HCT116 (cell line): ENCODE data around the gene DIS3L2. TPM values are rescaled to one million over a fixed set of nuclear protein-coding genes. Genes with fewer than 3 reads are reported as not detected.

Experiments
- ATAC-seq: fragments of 200-7000 bp; cut with Tn5 transposase; 2 replicates; pipeline ENCODE4 v1.9.1; 2020; ENCODE audit warnings: mild to moderate bottlenecking, moderate library complexity
- BruUV-seq: library from RNA; stranded (reverse); fragments of 400-500 nt; replicated peaks from 2 replicates; lab custom pipeline; 2021; lab: Mats Ljungman, UMichigan
- CTCF ChIA-PET: fragments of 300-600 bp; sonication (Branson Sonifier 250); formaldehyde crosslinking; loops from one replicate; lab custom pipeline; 2021; ENCODE audit warnings: antibody characterized with exemption; lab: Charles Lee
- POLR2A ChIA-PET: fragments of 300-600, 350-600 bp; sonication (Branson Sonifier 250); formaldehyde crosslinking; loops from one replicate; lab custom pipeline; 2021; ENCODE audit warnings: antibody characterized with exemption; lab: Charles Lee
- RAD21 ChIA-PET, 2 experiments: fragments of 300-600 bp; sonication (Branson Sonifier 250); formaldehyde crosslinking; loops; one replicate each; lab custom pipeline; 2023; ENCODE audit warnings: low total read pairs in 2 of 2; ENCODE audit not compliant: uncharacterized antibody in 2 of 2, unreplicated experiment in 2 of 2, low non-redundant PET in 1 of 2; lab: Charles Lee
- DNase-seq: peaks from one replicate; pipeline ENCODE4 v3.0.0-alpha.2; 2010; ENCODE audit warnings: low read depth, low spot score
- H2AFZ ChIP-seq: fragments of 200-600 bp; shearing (Covaris generic), sonication (generic); 2 replicates; pipeline ENCODE4 v1.6.1; 2017; ENCODE audit warnings: low read depth, mixed run types, mixed read lengths, antibody characterized with exemption, low read length; ENCODE audit not compliant: poor library complexity, severe bottlenecking
- H3K27ac ChIP-seq: 2 replicates; pipeline ENCODE4 v1.5.1; 2012; ENCODE audit warnings: low read depth, low read length
- H3K27me3 ChIP-seq: fragments of 200-600 bp; sonication (generic); 2 replicates; pipeline ENCODE4 v1.6.1; 2016; ENCODE audit warnings: mixed run types, low read length, mixed read lengths; ENCODE audit not compliant: insufficient read depth
- H3K36me3 ChIP-seq, 2 experiments: fragments of 200-500 bp in 1 of 2; fragments of 200-600 bp in 1 of 2; sonication (Bioruptor generic) in 1 of 2; sonication (generic) in 1 of 2; 2 replicates each; pipeline versions ENCODE4 v1.5.1 to v1.6.1; 2014 to 2016; ENCODE audit warnings: low read length in 2 of 2, inconsistent platforms in 1 of 2, mixed read lengths in 1 of 2, mixed run types in 1 of 2; ENCODE audit not compliant: insufficient read depth in 2 of 2, control insufficient read depth in 1 of 2
- H3K4me1 ChIP-seq, 2 experiments: fragments of 200-600 bp in 1 of 2; sonication (generic) in 1 of 2; 2 replicates each; pipeline versions ENCODE4 v1.5.1 to v1.6.1; 2012 to 2017; ENCODE audit warnings: low read length in 2 of 2, inconsistent platforms in 1 of 2, mild to moderate bottlenecking in 1 of 2, mixed read lengths in 1 of 2, mixed run types in 1 of 2, moderate library complexity in 1 of 2; ENCODE audit not compliant: insufficient read depth in 2 of 2, control insufficient read depth in 1 of 2
- H3K4me2 ChIP-seq: fragments of 200-600 bp; sonication (generic); 2 replicates; pipeline ENCODE4 v1.6.1; 2017; ENCODE audit warnings: mixed run types, low read length, mixed read lengths
- H3K4me3 ChIP-seq, 2 experiments: fragments of 200-600 bp in 1 of 2; sonication (generic) in 1 of 2; replicated peaks in 1 of 2; 2 replicates each; pipeline ENCODE4 v1.5.1; 2011 to 2016; ENCODE audit warnings: low read length in 2 of 2, control low read depth in 1 of 2, low read depth in 1 of 2, mild to moderate bottlenecking in 1 of 2, mixed read lengths in 1 of 2, mixed run types in 1 of 2
- H3K79me2 ChIP-seq: fragments of 200-600 bp; sonication (generic); 2 replicates; pipeline ENCODE4 v1.6.1; 2017; ENCODE audit warnings: mild to moderate bottlenecking, mixed run types, low read length, moderate library complexity, mixed read lengths; ENCODE audit not compliant: insufficient read depth
- H3K9ac ChIP-seq: fragments of 200-600 bp; sonication (generic); 2 replicates; pipeline ENCODE4 v1.6.1; 2016; ENCODE audit warnings: low read length, mixed read lengths
- H3K9me2 ChIP-seq: fragments of 200-600 bp; sonication (generic), shearing (Covaris generic); 2 replicates; pipeline ENCODE4 v1.6.1; 2017; ENCODE audit warnings: mixed run types, mild to moderate bottlenecking, moderate library complexity; ENCODE audit not compliant: insufficient read depth
- H3K9me3 ChIP-seq, 2 experiments: fragments of 200-500 bp in 1 of 2; fragments of 200-600 bp in 1 of 2; sonication (Bioruptor generic) in 1 of 2; sonication (generic) in 1 of 2; 2 replicates each; pipeline ENCODE4 v1.6.1; 2014 to 2017; ENCODE audit warnings: low read length in 2 of 2, mixed read lengths in 2 of 2, inconsistent platforms in 1 of 2, low read depth in 1 of 2, mild to moderate bottlenecking in 1 of 2, mixed run types in 1 of 2, moderate library complexity in 1 of 2; ENCODE audit not compliant: control insufficient read depth in 1 of 2, insufficient read depth in 1 of 2
- H4K20me1 ChIP-seq: fragments of 200-600 bp; sonication (generic), shearing (Covaris generic); 2 replicates; pipeline ENCODE4 v1.6.1; 2017; ENCODE audit warnings: mixed run types, mild to moderate bottlenecking, moderate library complexity; ENCODE audit not compliant: insufficient read depth
- CBX3 ChIP-seq: IDR thresholded peaks from 2 replicates; pipeline ENCODE4 v1.6.1; 2012; ENCODE audit warnings: low read depth
- CEBPB ChIP-seq: IDR thresholded peaks from 2 replicates; pipeline ENCODE4 v1.6.1; 2012; ENCODE audit warnings: low read depth
- EGR1 ChIP-seq: IDR thresholded peaks from 2 replicates; pipeline ENCODE4 v1.6.1; 2012; ENCODE audit warnings: low read depth
- ELF1 ChIP-seq: IDR thresholded peaks from 2 replicates; pipeline ENCODE4 v1.6.1; 2012; ENCODE audit warnings: low read depth, borderline replicate concordance
- EZH2 ChIP-seq: fragments of 200-600 bp; sonication (generic); IDR thresholded peaks from 2 replicates; pipeline ENCODE4 v1.6.1; 2017; ENCODE audit warnings: antibody characterized with exemption, mixed run types
- POLR2A ChIP-seq: IDR thresholded peaks from 2 replicates; pipeline ENCODE4 v1.7.0; 2011; ENCODE audit warnings: borderline replicate concordance; ENCODE audit not compliant: insufficient read depth, insufficient read length; ENCODE audit errors: extremely low read depth
- SIN3A ChIP-seq: IDR thresholded peaks from 2 replicates; pipeline ENCODE4 v1.6.1; 2012; ENCODE audit warnings: low read depth
- SP1 ChIP-seq: IDR thresholded peaks from 2 replicates; pipeline ENCODE4 v1.6.1; 2012; ENCODE audit warnings: low read depth
- SRF ChIP-seq: IDR thresholded peaks from 2 replicates; pipeline ENCODE4 v1.6.1; 2012; ENCODE audit warnings: low read depth
- YY1 ChIP-seq: IDR thresholded peaks from 2 replicates; pipeline ENCODE4 v1.6.1; 2011; ENCODE audit warnings: low read length, low read depth, moderate library complexity, mild to moderate bottlenecking; ENCODE audit not compliant: insufficient replicate concordance; ENCODE audit errors: extremely low read depth
- ZFX ChIP-seq: fragments of 450-650 bp; IDR thresholded peaks from 2 replicates; pipeline ENCODE4 v1.6.1; 2017
- intact Hi-C: fragments of 100-400 bp; cut with micrococcal nuclease; formaldehyde crosslinking; loops from 2 replicates; pipeline ENCODE4 v1.10.0; 2022
- total RNA-seq: library from RNA; stranded (reverse); gene quantifications from one replicate; pipeline ENCODE4 v1.2.1, GENCODE V29; 2021; ENCODE audit not compliant: unreplicated experiment
- TF ChIP-seq, protein P1 (sequence below): IDR thresholded peaks from 2 replicates; pipeline ENCODE4 v1.6.1; 2012
- TF ChIP-seq, protein P2 (sequence below): IDR thresholded peaks from 2 replicates; pipeline ENCODE4 v1.6.1; 2012
- TF ChIP-seq, protein P3 (sequence below): IDR thresholded peaks from 2 replicates; pipeline ENCODE4 v1.6.1; 2012; ENCODE audit warnings: low read depth
- TF ChIP-seq, protein P4 (sequence below), 3 experiments: fragments of 200-600 bp in 1 of 3; sonication (generic) in 1 of 3; IDR thresholded peaks in 2 of 3; conservative IDR thresholded peaks in 1 of 3; 2 replicates each; pipeline ENCODE4 v1.5.1; 2012 to 2017; ENCODE audit warnings: low read depth in 2 of 3, low read length in 2 of 3, antibody characterized with exemption in 1 of 3, borderline replicate concordance in 1 of 3, control low read depth in 1 of 3, mild to moderate bottlenecking in 1 of 3, mixed read lengths in 1 of 3, mixed run types in 1 of 3, moderate library complexity in 1 of 3; ENCODE audit not compliant: insufficient read depth in 1 of 3

Gene DIS3L2
- total RNA-seq, 1 experiment from 2014 or later, result 42.5 TPM

DNA sequence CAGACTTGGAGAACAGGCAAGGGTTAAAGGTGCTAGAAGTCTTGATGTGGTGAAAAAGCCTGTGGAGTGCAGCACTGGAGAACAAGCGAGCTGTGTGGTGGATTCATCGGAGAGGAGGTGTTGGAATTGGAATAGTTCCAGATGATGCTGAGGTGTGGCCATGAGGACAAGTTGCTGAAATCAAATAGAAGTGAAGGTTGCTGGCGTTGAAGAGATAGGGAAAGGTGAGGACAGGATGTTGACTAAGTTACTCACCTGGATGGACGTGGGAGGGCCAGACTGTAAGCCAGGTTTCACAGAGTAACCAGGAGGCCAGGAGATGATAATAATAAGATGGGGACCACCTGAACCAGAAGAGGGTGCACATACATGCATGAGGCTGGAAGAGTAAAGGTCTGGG lies 173.4 kb downstream of the DIS3L2 start (continued):
- no peak for TF ChIP-seq CBX3
- no peak for TF ChIP-seq SIN3A
- TF ChIP-seq, protein P1, sequence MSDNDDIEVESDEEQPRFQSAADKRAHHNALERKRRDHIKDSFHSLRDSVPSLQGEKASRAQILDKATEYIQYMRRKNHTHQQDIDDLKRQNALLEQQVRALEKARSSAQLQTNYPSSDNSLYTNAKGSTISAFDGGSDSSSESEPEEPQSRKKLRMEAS, result no peak
- TF ChIP-seq EGR1, result no peak
- TF ChIP-seq ZFX, result no peak
- TF ChIP-seq, protein P2, sequence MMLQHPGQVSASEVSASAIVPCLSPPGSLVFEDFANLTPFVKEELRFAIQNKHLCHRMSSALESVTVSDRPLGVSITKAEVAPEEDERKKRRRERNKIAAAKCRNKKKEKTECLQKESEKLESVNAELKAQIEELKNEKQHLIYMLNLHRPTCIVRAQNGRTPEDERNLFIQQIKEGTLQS, result no peak
- TF ChIP-seq SRF, result no peak
- no peak for TF ChIP-seq ELF1

DNA sequence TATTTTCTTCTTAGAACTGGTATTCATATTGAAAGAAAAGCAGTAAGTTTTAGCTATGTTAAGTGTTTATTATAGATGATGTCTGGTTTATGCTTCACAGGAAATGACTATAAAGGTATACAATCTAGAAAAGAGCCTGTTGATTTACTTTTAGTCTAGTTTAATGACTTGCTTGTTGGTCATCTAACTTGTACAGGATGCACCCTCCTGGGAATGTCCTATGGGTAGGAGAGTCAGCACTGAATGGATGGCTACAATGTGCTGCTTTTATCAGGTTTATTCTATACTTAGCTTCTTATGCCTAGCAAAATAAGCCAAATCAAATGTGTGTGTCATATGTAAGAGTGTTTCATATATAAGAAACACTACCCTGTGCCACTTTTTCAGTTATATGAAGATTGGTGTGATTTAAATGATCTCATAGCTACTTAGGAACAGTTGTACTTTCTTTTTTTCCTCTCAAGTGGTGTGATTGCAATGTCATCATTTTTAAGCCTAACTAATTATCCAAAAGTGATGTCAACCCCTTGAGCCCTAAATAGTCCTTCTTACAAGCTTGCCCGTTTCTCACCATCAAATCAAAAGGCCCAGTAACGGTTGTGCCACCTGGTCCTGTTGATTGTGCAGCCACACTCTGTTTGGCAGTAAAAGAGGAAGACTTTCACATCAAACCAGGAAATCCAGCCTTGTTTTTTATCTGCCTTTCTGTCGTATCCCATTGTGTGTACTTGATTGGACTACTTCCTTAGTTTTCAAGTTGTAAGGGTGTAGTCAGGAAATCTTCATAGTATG lies 176.0 kb downstream of the DIS3L2 start:
- BruUV-seq, result no TSS peak

More for the DNA sequence above, 176.0 kb downstream of the DIS3L2 start:
- no peaks in the 10 kb centered on the region for H4K20me1 ChIP-seq
- no peak for TF ChIP-seq SIN3A
- TF ChIP-seq POLR2A, result no peak
- TF ChIP-seq, protein P2, result no peak
- TF ChIP-seq SP1, result no peak
- TF ChIP-seq, protein P3, sequence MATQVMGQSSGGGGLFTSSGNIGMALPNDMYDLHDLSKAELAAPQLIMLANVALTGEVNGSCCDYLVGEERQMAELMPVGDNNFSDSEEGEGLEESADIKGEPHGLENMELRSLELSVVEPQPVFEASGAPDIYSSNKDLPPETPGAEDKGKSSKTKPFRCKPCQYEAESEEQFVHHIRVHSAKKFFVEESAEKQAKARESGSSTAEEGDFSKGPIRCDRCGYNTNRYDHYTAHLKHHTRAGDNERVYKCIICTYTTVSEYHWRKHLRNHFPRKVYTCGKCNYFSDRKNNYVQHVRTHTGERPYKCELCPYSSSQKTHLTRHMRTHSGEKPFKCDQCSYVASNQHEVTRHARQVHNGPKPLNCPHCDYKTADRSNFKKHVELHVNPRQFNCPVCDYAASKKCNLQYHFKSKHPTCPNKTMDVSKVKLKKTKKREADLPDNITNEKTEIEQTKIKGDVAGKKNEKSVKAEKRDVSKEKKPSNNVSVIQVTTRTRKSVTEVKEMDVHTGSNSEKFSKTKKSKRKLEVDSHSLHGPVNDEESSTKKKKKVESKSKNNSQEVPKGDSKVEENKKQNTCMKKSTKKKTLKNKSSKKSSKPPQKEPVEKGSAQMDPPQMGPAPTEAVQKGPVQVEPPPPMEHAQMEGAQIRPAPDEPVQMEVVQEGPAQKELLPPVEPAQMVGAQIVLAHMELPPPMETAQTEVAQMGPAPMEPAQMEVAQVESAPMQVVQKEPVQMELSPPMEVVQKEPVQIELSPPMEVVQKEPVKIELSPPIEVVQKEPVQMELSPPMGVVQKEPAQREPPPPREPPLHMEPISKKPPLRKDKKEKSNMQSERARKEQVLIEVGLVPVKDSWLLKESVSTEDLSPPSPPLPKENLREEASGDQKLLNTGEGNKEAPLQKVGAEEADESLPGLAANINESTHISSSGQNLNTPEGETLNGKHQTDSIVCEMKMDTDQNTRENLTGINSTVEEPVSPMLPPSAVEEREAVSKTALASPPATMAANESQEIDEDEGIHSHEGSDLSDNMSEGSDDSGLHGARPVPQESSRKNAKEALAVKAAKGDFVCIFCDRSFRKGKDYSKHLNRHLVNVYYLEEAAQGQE, result no peak
- TF ChIP-seq CEBPB, result no peak
- TF ChIP-seq YY1, result no peak
- TF ChIP-seq EGR1, result no peak
- no peak for TF ChIP-seq EZH2
- TF ChIP-seq, protein P4, sequence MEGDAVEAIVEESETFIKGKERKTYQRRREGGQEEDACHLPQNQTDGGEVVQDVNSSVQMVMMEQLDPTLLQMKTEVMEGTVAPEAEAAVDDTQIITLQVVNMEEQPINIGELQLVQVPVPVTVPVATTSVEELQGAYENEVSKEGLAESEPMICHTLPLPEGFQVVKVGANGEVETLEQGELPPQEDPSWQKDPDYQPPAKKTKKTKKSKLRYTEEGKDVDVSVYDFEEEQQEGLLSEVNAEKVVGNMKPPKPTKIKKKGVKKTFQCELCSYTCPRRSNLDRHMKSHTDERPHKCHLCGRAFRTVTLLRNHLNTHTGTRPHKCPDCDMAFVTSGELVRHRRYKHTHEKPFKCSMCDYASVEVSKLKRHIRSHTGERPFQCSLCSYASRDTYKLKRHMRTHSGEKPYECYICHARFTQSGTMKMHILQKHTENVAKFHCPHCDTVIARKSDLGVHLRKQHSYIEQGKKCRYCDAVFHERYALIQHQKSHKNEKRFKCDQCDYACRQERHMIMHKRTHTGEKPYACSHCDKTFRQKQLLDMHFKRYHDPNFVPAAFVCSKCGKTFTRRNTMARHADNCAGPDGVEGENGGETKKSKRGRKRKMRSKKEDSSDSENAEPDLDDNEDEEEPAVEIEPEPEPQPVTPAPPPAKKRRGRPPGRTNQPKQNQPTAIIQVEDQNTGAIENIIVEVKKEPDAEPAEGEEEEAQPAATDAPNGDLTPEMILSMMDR (IDR thresholded peaks at IDR 0.05 in 2 of 3, conservative IDR thresholded peaks at IDR 0.05 in 1 of 3; ENCODE audit: borderline replicate concordance in 1 of 3, insufficient read depth in 1 of 3, low read depth in 2 of 3, low read length in 2 of 3), result no peak
- TF ChIP-seq, all 23 proteins: peak for 0
- Histone ChIP-seq H3K27ac (no peak overlapping the region), H3K36me3 (no peaks in the 10 kb centered on the region), H3K4me1 (no peaks in the 10 kb centered on the region), H3K27me3 (no peaks in the 10 kb centered on the region), H3K9me2 (no peaks in the 10 kb centered on the region), H2AFZ (no peak overlapping the region), H3K9me3 (no peaks in the 10 kb centered on the region), H3K79me2 (no peaks in the 10 kb centered on the region), H3K4me2 (no peak overlapping the region), H3K4me3 (no peak overlapping the region), H3K9ac (no peak overlapping the region)
- DNase-seq (no peak), ATAC-seq (no peak)
- intact Hi-C loops, result loop anchor here (2.0 kb wide), 1 partner anchor 213 kb away; no protein-coding TSS in a partner anchor
- ChIA-PET RAD21 (no interaction called here), CTCF (interaction anchor here (1.1 kb wide), 1 partner anchor 231 kb away, joined by 3 read pairs; no protein-coding TSS in a partner anchor), POLR2A (no interaction called here)
